Gastroesophageal sphincter (tissue), 4 donors: Measurements from ENCODE around the gene MOB3B. TPM values are rescaled to one million over a fixed set of nuclear protein-coding genes. Genes with fewer than 3 reads are reported as not detected.

Experiments
- ATAC-seq: fragments of 150-250 bp; one replicate; pipeline ENCODE4 v1.9.1; 2016; ENCODE audit warnings: mild to moderate bottlenecking, moderate library complexity
- H3K27ac ChIP-seq, 4 donors: fragments of 200-600 bp; sonication (generic) in 3 of 4; 1 replicate in 3 of 4; 2 replicates in 1 of 4; pipeline ENCODE4 v1.5.1; 2016 to 2019
- H3K27me3 ChIP-seq: fragments of 200-600 bp; sonication (generic); one replicate; pipeline ENCODE4 v1.5.1; 2019
- H3K36me3 ChIP-seq, 2 donors: fragments of 200-600 bp; sonication (generic); one replicate each; pipeline ENCODE4 v1.5.1; 2019; ENCODE audit warnings: control low read depth in 1 of 2
- H3K4me1 ChIP-seq, 3 donors: fragments of 200-600 bp; sonication (generic); 1 replicate in 2 of 3; 2 replicates in 1 of 3; pipeline ENCODE4 v1.5.1; 2016 to 2019; ENCODE audit warnings: control low read depth in 2 of 3
- H3K4me3 ChIP-seq, 2 donors: fragments of 200-600 bp; sonication (generic); one replicate each; pipeline ENCODE4 v1.5.1; 2019; ENCODE audit warnings: mild to moderate bottlenecking in 1 of 2, moderate library complexity in 1 of 2
- H3K9me3 ChIP-seq, 3 donors: fragments of 200-600 bp; sonication (generic); one replicate each; pipeline ENCODE4 v1.5.1; 2017 to 2019; ENCODE audit warnings: control low read depth in 2 of 3
- CTCF ChIP-seq, 4 experiments: fragments of 200-600 bp in 2 of 4; fragments of 450-650 bp in 2 of 4; sonication (generic) in 1 of 4; IDR thresholded peaks; one replicate each; pipeline ENCODE4 v1.5.1; 2017 to 2019; ENCODE audit warnings: antibody characterized with exemption in 4 of 4, mild to moderate bottlenecking in 2 of 4, moderate library complexity in 2 of 4
- EP300 ChIP-seq: sonication (generic); formaldehyde crosslinking; IDR thresholded peaks from one replicate; pipeline ENCODE4 v1.6.1; 2017; ENCODE audit warnings: antibody characterized with exemption, mild to moderate bottlenecking
- POLR2A ChIP-seq, 2 donors: fragments of 450-650 bp; IDR thresholded peaks; one replicate each; pipeline ENCODE4 v1.6.1; 2017; ENCODE audit warnings: antibody characterized with exemption in 2 of 2, mild to moderate bottlenecking in 2 of 2, moderate library complexity in 1 of 2
- POLR2AphosphoS5 ChIP-seq: sonication (generic); formaldehyde crosslinking; IDR thresholded peaks from one replicate; pipeline ENCODE4 v1.6.1; 2017; ENCODE audit warnings: antibody characterized with exemption
- WGBS, 2 donors: methylation state at CpG; one replicate each; pipeline ENCODE4 v1.1.5; 2018; ENCODE audit warnings: low coverage in 1 of 2; 5-methylcytosine and 5-hydroxymethylcytosine counted together
- total RNA-seq, 4 donors: library from RNA; depleted of rRNA; stranded (reverse); fragments of >200 nt; gene quantifications; one replicate each; pipeline ENCODE4 v1.1.0, GENCODE V29; 2016

The MOB3B gene
- total RNA-seq, 4 donors from 2014 or later, result 10.2 to 12.4 (median 11.6) TPM

- H3K27ac ChIP-seq, result no peak overlapping the region
- TF ChIP-seq EP300 (no peak), POLR2A (IDR thresholded peaks at IDR 0.05) (no peak), POLR2AphosphoS5 (no peak), CTCF (IDR thresholded peaks at IDR 0.05) (no peak)
- H3K4me3 ChIP-seq, result no peak overlapping the region
- peaks cover 3 to 45% (median 17%) of the 10 kb centered on the region in 3 donors for H3K4me1 ChIP-seq
- WGBS, 2 donors, result 66% methylated on average over 8 to 9 of the region's 9 CpGs
- no peak for ATAC-seq
- no peaks in the 10 kb centered on the region for H3K27me3 ChIP-seq
- no peaks in the 10 kb centered on the region for H3K36me3 ChIP-seq
- no peaks in the 10 kb centered on the region for H3K9me3 ChIP-seq
Observed at GRCh38 chr9:27391040-27391895, 138.3 kb downstream of the MOB3B start.

- no peak for TF ChIP-seq POLR2A (IDR thresholded peaks at IDR 0.05)
- no peak for TF ChIP-seq EP300
- no peak for TF ChIP-seq POLR2AphosphoS5
- no peak for TF ChIP-seq CTCF (IDR thresholded peaks at IDR 0.05)
- H3K36me3 ChIP-seq, result no peaks in the 10 kb centered on the region
- H3K27me3 ChIP-seq, result no peaks in the 10 kb centered on the region
- H3K4me1 ChIP-seq, result peaks cover 3 to 50% (median 11%) of the 10 kb centered on the region in 3 donors
- H3K27ac ChIP-seq, result no peak overlapping the region
- no peak for ATAC-seq
- WGBS, 2 donors, result 67 to 96% methylated on average over 1 to 2 of the region's 2 CpGs
- H3K4me3 ChIP-seq, result no peak overlapping the region
- H3K9me3 ChIP-seq, result no peaks in the 10 kb centered on the region
Observed at GRCh38 chr9:27388150-27388549, 141.5 kb downstream of the MOB3B start.

- H3K27me3 ChIP-seq, result no peaks in the 10 kb centered on the region
- 67 to 72% methylated on average over 2 to 3 of the region's 3 CpGs for WGBS, 2 donors
- no peaks in the 10 kb centered on the region for H3K9me3 ChIP-seq
- H3K36me3 ChIP-seq, result no peaks in the 10 kb centered on the region
- TF ChIP-seq POLR2AphosphoS5, result no peak
- no peak for TF ChIP-seq POLR2A (IDR thresholded peaks at IDR 0.05)
- no peak for TF ChIP-seq CTCF (IDR thresholded peaks at IDR 0.05)
- no peak for ATAC-seq
- H3K4me1 ChIP-seq, result peaks cover 3 to 50% (median 11%) of the 10 kb centered on the region in 3 donors
- no peak overlapping the region for H3K4me3 ChIP-seq
- no peak overlapping the region for H3K27ac ChIP-seq
Observed at GRCh38 chr9:27387722-27388121, 141.9 kb downstream of the MOB3B start.

GRCh38 chr9:27386571-27387091, 143.0 kb downstream of the MOB3B start:
- H3K4me3 ChIP-seq, result no peak overlapping the region
- H3K27ac ChIP-seq, result no peak overlapping the region
- no peak for ATAC-seq
- H3K4me1 ChIP-seq, result peaks cover 3 to 50% (median 11%) of the 10 kb centered on the region in 3 donors
- TF ChIP-seq CTCF (IDR thresholded peaks at IDR 0.05) (no peak), POLR2A (IDR thresholded peaks at IDR 0.05) (no peak), EP300 (no peak), POLR2AphosphoS5 (no peak)
- WGBS, 2 donors, result 63 to 64% methylated on average over 2 to 4 of the region's 4 CpGs
- no peaks in the 10 kb centered on the region for H3K9me3 ChIP-seq
- no peaks in the 10 kb centered on the region for H3K27me3 ChIP-seq
- H3K36me3 ChIP-seq, result no peaks in the 10 kb centered on the region
